ENCODE results near the gene IRGC. TPM values are rescaled to one million over a fixed set of nuclear protein-coding genes. Genes with fewer than 3 reads are reported as not detected.
A peak's percentile ranks its signal among the peaks of the same experiment; 100 is the strongest.

Gene IRGC
- total and polyA plus RNA-seq, 2 experiments from 2014 or later = not detected

GRCh38 chr19:43672061-43672679, 43.7 kb upstream of the IRGC start:
- Histone ChIP-seq H3K4me1 (ENCODE audit: low read depth) (peaks cover 16% of the 10 kb centered on the region), H3K9me3 (ENCODE audit: low read depth) (no peaks in the 10 kb centered on the region), H3K27ac (peak overlapping the region; percentile 35), H3K27me3 (peaks cover 20% of the 10 kb centered on the region), H3K4me3 (no peak overlapping the region), H3K36me3 (no peaks in the 10 kb centered on the region)
- DNase-seq (ENCODE audit: low read depth in 1 of 2, low spot score in 1 of 2) = no peak
- TF ChIP-seq CTCF (IDR thresholded peaks at IDR 0.05; ENCODE audit: low read depth, low read length) = no peak

- H3K9me3 ChIP-seq (ENCODE audit: low read depth) = no peaks in the 10 kb centered on the region
- H3K4me1 ChIP-seq (ENCODE audit: low read depth) = peaks cover 16% of the 10 kb centered on the region
- no peak for TF ChIP-seq CTCF (IDR thresholded peaks at IDR 0.05; ENCODE audit: low read depth, low read length)
- no peaks in the 10 kb centered on the region for H3K36me3 ChIP-seq
- no peak overlapping the region for H3K4me3 ChIP-seq
- no peak overlapping the region for H3K27ac ChIP-seq
- no peak for DNase-seq (ENCODE audit: low read depth in 1 of 2, low spot score in 1 of 2)
- H3K27me3 ChIP-seq = peaks cover 20% of the 10 kb centered on the region
Observed at GRCh38 chr19:43673637-43674036, 42.2 kb upstream of the IRGC start.

- H3K36me3 ChIP-seq = no peaks in the 10 kb centered on the region
- H3K4me1 ChIP-seq (ENCODE audit: low read depth) = peaks cover 21% of the 10 kb centered on the region
- H3K27ac ChIP-seq = no peak overlapping the region
- no peaks in the 10 kb centered on the region for H3K9me3 ChIP-seq (ENCODE audit: low read depth)
- no peak for TF ChIP-seq CTCF (IDR thresholded peaks at IDR 0.05; ENCODE audit: low read depth, low read length)
- no peak overlapping the region for H3K4me3 ChIP-seq
- no peak for DNase-seq (ENCODE audit: low read depth in 1 of 2, low spot score in 1 of 2)
- H3K27me3 ChIP-seq = peaks cover 16% of the 10 kb centered on the region
Observed at GRCh38 chr19:43674183-43674582, 41.7 kb upstream of the IRGC start.

DNA sequence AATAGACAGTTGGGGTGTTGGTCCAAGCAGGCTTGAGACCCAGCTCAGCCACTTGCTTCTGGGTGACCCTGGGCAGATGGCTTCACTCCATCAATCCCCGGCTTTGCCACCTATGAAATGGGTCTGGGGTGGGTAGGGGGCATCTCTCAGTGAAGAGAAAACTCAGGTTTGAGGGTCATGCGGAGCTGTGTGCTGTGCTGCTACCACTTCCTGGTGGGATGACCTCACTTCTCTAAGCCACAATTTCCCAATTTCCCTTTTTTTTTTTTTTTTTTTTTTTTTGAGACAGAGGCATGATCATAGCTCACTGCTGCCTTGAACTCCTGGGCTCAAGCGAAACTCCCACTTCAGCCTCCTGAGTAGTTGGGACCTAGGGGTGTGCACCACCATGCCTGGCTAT, 41.3 kb upstream of the IRGC start:
- peaks cover 21% of the 10 kb centered on the region for H3K4me1 ChIP-seq (ENCODE audit: low read depth)
- H3K27ac ChIP-seq = no peak overlapping the region
- peaks cover 11% of the 10 kb centered on the region for H3K27me3 ChIP-seq
- TF ChIP-seq CTCF (IDR thresholded peaks at IDR 0.05; ENCODE audit: low read depth, low read length) = no peak
- no peaks in the 10 kb centered on the region for H3K9me3 ChIP-seq (ENCODE audit: low read depth)
- peak in 1 of 2 donors; percentile 61 for DNase-seq (ENCODE audit: low read depth in 1 of 2, low spot score in 1 of 2)
- no peaks in the 10 kb centered on the region for H3K36me3 ChIP-seq
- H3K4me3 ChIP-seq = no peak overlapping the region

DNA sequence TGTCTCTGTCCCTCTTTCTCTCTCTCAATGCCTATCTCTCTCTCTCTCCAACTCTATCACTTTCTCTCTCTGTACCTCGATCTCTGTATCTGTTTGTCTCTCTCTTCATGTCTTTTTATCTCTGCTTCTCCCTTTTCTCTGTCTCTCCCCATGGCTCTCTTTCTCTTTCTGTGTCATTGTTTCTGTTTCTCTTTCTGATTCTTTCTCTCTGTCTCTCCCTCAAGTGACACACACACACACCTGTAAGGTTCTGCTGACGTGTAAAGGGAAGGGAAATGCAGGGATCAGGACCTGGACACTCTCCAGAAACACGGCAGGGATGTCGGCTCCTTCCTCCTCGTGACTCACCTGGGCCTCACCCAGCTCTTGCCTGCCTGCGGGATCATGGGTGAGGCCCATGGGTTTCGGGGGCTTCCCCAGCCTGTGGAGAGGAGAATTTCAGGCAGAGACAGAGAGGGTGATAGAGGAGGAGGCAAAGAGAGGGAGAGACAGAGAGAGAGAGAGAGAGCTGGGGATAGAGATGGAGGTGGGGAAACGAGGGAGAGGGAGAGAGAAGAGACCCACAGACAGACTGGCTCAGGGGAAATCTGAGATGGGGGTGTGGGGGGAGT, 40.5 kb upstream of the IRGC start:
- no peak overlapping the region for H3K27ac ChIP-seq
- no peak overlapping the region for H3K4me3 ChIP-seq
- no peaks in the 10 kb centered on the region for H3K9me3 ChIP-seq (ENCODE audit: low read depth)
- H3K4me1 ChIP-seq (ENCODE audit: low read depth) = peaks cover 21% of the 10 kb centered on the region
- peak in 1 of 2 donors; percentile 23 for DNase-seq (ENCODE audit: low read depth in 1 of 2, low spot score in 1 of 2)
- no peak for TF ChIP-seq CTCF (IDR thresholded peaks at IDR 0.05; ENCODE audit: low read depth, low read length)
- peaks cover 4% of the 10 kb centered on the region for H3K27me3 ChIP-seq
- no peaks in the 10 kb centered on the region for H3K36me3 ChIP-seq

All from cardiac muscle cell (in vitro differentiated cells and primary cell).